Trophoblast cell (in vitro differentiated cells and primary cell): ENCODE measurements around the gene APMAP.

Experiments
- DNase-seq, 2 donors: peaks; one replicate each; pipeline ENCODE4 v3.0.0-alpha.2; 2016
- H2AFZ ChIP-seq: 2 replicates; pipeline ENCODE4 v1.6.1; 2013; ENCODE audit warnings: low read length, moderate library complexity, mild to moderate bottlenecking; ENCODE audit not compliant: insufficient read depth, poor library complexity
- H2AK5ac ChIP-seq: 2 replicates; pipeline ENCODE4 v1.6.1; 2013; ENCODE audit warnings: mild to moderate bottlenecking, low read length
- H2BK120ac ChIP-seq: 2 replicates; pipeline ENCODE4 v1.6.1; 2013; ENCODE audit warnings: low read length, mild to moderate bottlenecking, moderate library complexity; ENCODE audit not compliant: insufficient read depth, poor library complexity
- H2BK12ac ChIP-seq: 2 replicates; pipeline ENCODE4 v1.6.1; 2013; ENCODE audit warnings: mild to moderate bottlenecking, low read length, moderate library complexity
- H2BK5ac ChIP-seq: 2 replicates; pipeline ENCODE4 v1.6.1; 2013; ENCODE audit warnings: low read length, low read depth, moderate library complexity, mild to moderate bottlenecking; ENCODE audit not compliant: poor library complexity
- H3K14ac ChIP-seq: 2 replicates; pipeline ENCODE4 v1.6.1; 2013; ENCODE audit warnings: mild to moderate bottlenecking, low read length
- H3K18ac ChIP-seq: 2 replicates; pipeline ENCODE4 v1.6.1; 2013; ENCODE audit warnings: mild to moderate bottlenecking, low read length
- H3K23ac ChIP-seq: 2 replicates; pipeline ENCODE4 v1.6.1; 2013; ENCODE audit warnings: low read length
- H3K27ac ChIP-seq: 2 replicates; pipeline ENCODE4 v1.5.1; 2013; ENCODE audit warnings: low read depth, mild to moderate bottlenecking, inconsistent platforms, low read length, moderate library complexity
- H3K27me3 ChIP-seq: 2 replicates; pipeline ENCODE4 v1.6.1; 2013; ENCODE audit warnings: inconsistent platforms, mild to moderate bottlenecking, low read length, moderate library complexity; ENCODE audit not compliant: insufficient read depth
- H3K36me3 ChIP-seq, 2 experiments: 1 replicate in 1 of 2; 2 replicates in 1 of 2; pipeline ENCODE4 v1.6.1; 2013; ENCODE audit warnings: low read length in 2 of 2, mild to moderate bottlenecking in 2 of 2, moderate library complexity in 1 of 2; ENCODE audit not compliant: insufficient read depth in 2 of 2, control insufficient read depth in 1 of 2
- H3K4ac ChIP-seq: 2 replicates; pipeline ENCODE4 v1.6.1; 2013; ENCODE audit warnings: low read depth, mild to moderate bottlenecking, low read length, moderate library complexity
- H3K4me1 ChIP-seq, 2 experiments: 1 replicate in 1 of 2; 2 replicates in 1 of 2; pipeline ENCODE4 v1.6.1; 2013; ENCODE audit warnings: low read length in 2 of 2, mild to moderate bottlenecking in 2 of 2, moderate library complexity in 1 of 2; ENCODE audit not compliant: insufficient read depth in 2 of 2, control insufficient read depth in 1 of 2
- H3K4me2 ChIP-seq: 2 replicates; pipeline ENCODE4 v1.6.1; 2013; ENCODE audit warnings: inconsistent platforms, mild to moderate bottlenecking, low read length, moderate library complexity
- H3K4me3 ChIP-seq: 2 replicates; pipeline ENCODE4 v1.5.1; 2013; ENCODE audit warnings: mild to moderate bottlenecking, low read depth, low read length, inconsistent platforms
- H3K79me1 ChIP-seq: one replicate; pipeline ENCODE4 v1.6.1; 2013; ENCODE audit warnings: low read length
- H3K79me2 ChIP-seq: 2 replicates; pipeline ENCODE4 v1.6.1; 2013; ENCODE audit warnings: low read length, mild to moderate bottlenecking; ENCODE audit not compliant: control insufficient read depth, insufficient read depth, poor library complexity
- H3K9ac ChIP-seq: 2 replicates; pipeline ENCODE4 v1.6.1; 2013; ENCODE audit warnings: mild to moderate bottlenecking, low read length
- H3K9me3 ChIP-seq: 2 replicates; pipeline ENCODE4 v1.6.1; 2013; ENCODE audit warnings: low read depth, mild to moderate bottlenecking, control low read depth, inconsistent platforms, low read length; ENCODE audit not compliant: insufficient read depth
- H4K12ac ChIP-seq: 2 replicates; pipeline ENCODE4 v1.6.1; 2013; ENCODE audit warnings: low read depth, mild to moderate bottlenecking, low read length, moderate library complexity
- H4K8ac ChIP-seq: 2 replicates; pipeline ENCODE4 v1.6.1; 2013; ENCODE audit warnings: low read depth, mild to moderate bottlenecking, low read length, moderate library complexity
- H4K91ac ChIP-seq: one replicate; pipeline ENCODE4 v1.6.1; 2013; ENCODE audit warnings: low read depth, mild to moderate bottlenecking, low read length, moderate library complexity
- WGBS: extraction: QIAGEN DNeasy Blood & Tissue Kit; methylation state at CpG from one replicate; pipeline ENCODE4 v1.1.7; 2013; ENCODE audit warnings: missing lambda C conversion rate; ENCODE audit not compliant: insufficient read length, insufficient coverage; ENCODE audit errors: extremely low coverage; 5-methylcytosine and 5-hydroxymethylcytosine counted together

Gene APMAP

GRCh38 chr20:24958506-24959385 is 33.8 kb downstream of the APMAP start:
- Histone ChIP-seq H4K8ac (no peak overlapping the region), H2AK5ac (no peak overlapping the region), H3K4me2 (no peak overlapping the region), H4K91ac (no peak overlapping the region), H3K27ac (no peak overlapping the region), H3K9me3 (peaks cover 2% of the 10 kb centered on the region), H3K18ac (no peak overlapping the region), H3K14ac (no peak overlapping the region), H2BK12ac (no peak overlapping the region), H2BK5ac (no peak overlapping the region), H3K79me1 (no peaks in the 10 kb centered on the region), H3K79me2 (no peaks in the 10 kb centered on the region), H3K4me1 (no peaks in the 10 kb centered on the region), H2AFZ (no peak overlapping the region), H3K9ac (no peak overlapping the region), H3K36me3 (peaks cover 19 to 27% of the 10 kb centered on the region in 2 experiments), H4K12ac (no peak overlapping the region), H3K4me3 (no peak overlapping the region), H2BK120ac (no peak overlapping the region), H3K23ac (no peak overlapping the region), H3K4ac (no peak overlapping the region), H3K27me3 (no peaks in the 10 kb centered on the region)
- DNase-seq: no peak
- WGBS: no CpG with 5 or more reads among the region's 20 CpGs

DNA sequence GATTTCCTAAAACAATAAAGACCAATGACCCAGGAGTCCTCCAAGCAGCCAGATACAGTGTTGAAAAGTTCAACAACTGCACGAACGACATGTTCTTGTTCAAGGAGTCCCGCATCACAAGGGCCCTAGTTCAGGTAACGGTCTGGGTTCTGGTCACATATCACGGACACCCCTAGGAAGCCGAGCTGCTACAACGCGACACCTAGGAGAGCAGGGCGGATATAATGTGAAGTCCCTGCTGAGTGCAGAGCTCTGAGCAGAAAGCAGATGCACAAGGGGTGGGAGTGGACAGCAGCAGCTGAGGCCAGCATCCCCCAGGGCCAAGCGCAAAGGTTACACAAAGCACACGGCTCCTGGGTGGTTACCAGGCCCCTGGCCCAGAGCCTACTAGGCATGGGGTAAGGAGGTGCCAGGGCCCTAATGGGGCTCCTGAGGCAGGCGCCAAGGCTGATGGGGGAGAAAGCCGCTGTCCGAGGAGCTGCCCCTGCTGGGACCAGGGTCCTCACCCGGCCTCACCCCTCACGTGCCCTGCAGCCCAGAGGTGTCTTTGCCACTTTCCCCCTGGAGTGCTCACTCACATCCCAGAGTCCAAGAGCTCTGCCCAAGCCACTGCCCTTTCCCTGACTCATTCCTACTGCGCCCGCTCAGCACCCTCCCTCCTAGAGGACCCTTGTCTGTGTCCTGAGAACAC is 35.1 kb downstream of the APMAP start:
- no peak overlapping the region for H4K8ac ChIP-seq
- no peak overlapping the region for H3K14ac ChIP-seq
- no peak overlapping the region for H2BK120ac ChIP-seq
- no peak overlapping the region for H3K9ac ChIP-seq
- H2BK12ac ChIP-seq: no peak overlapping the region
- no peak overlapping the region for H3K23ac ChIP-seq
- no peak overlapping the region for H3K4me3 ChIP-seq
- H3K27me3 ChIP-seq: no peaks in the 10 kb centered on the region
- H3K9me3 ChIP-seq: peaks cover 2% of the 10 kb centered on the region
- H2AFZ ChIP-seq: no peak overlapping the region
- H3K18ac ChIP-seq: no peak overlapping the region
- H2BK5ac ChIP-seq: no peak overlapping the region
- no peak overlapping the region for H3K27ac ChIP-seq
- no peaks in the 10 kb centered on the region for H3K79me1 ChIP-seq
- no peak overlapping the region for H3K4me2 ChIP-seq
- no peaks in the 10 kb centered on the region for H3K79me2 ChIP-seq
- H2AK5ac ChIP-seq: no peak overlapping the region
- DNase-seq: no peak
- no peak overlapping the region for H4K91ac ChIP-seq
- peaks cover 14 to 18% of the 10 kb centered on the region in 2 experiments for H3K36me3 ChIP-seq
- H3K4ac ChIP-seq: no peak overlapping the region
- no CpG with 5 or more reads among the region's 18 CpGs for WGBS
- H3K4me1 ChIP-seq: no peaks in the 10 kb centered on the region
- no peak overlapping the region for H4K12ac ChIP-seq

DNA sequence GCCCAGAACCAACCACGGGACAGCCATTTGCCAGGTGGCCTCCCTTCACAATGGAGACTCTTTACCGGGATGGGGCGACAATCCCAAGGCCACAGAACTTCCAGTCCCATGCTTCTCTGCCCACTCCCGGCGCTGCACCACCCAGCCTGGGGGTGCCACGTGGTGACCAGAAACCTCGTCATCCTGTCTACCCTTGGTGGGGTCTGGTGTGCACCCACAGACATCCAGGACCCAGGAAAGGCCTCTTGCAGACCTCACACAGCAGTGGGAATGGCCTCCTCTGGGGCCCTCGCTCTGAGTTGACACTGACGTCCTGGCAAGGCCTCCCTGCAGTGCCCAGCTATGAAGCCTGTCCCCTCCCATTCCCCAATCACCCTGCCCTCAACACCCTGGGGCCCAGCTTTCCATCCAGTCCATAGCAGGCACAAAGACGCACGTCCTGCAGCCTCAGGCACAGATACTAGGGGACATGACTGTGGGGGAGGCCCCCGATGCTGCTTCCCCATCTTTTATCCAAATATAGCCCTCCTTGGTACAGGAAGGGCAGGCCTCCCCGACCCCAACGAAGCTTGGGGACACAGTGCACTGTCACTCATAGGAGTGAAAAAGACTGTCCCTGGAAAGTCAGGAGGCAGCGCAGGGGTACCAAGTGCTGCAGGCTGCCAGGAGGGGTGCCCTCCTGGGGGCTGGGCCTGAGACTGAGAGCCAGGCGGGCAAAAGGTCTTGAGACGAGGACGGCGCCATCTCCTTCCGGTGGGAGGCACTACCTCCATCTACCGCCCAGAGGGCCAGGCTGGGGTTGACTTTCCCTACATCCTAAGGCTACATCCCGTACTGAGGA is 36.3 kb downstream of the APMAP start:
- H3K14ac ChIP-seq: no peak overlapping the region
- no peak overlapping the region for H3K4me3 ChIP-seq
- H4K8ac ChIP-seq: no peak overlapping the region
- H3K4me2 ChIP-seq: no peak overlapping the region
- H4K91ac ChIP-seq: no peak overlapping the region
- H3K79me1 ChIP-seq: no peaks in the 10 kb centered on the region
- H3K79me2 ChIP-seq: no peaks in the 10 kb centered on the region
- no peaks in the 10 kb centered on the region for H3K27me3 ChIP-seq
- H2AK5ac ChIP-seq: no peak overlapping the region
- peaks cover 2% of the 10 kb centered on the region for H3K9me3 ChIP-seq
- no peak overlapping the region for H3K18ac ChIP-seq
- H3K4ac ChIP-seq: no peak overlapping the region
- no peak overlapping the region for H3K27ac ChIP-seq
- H3K4me1 ChIP-seq: no peaks in the 10 kb centered on the region
- H2AFZ ChIP-seq: no peak overlapping the region
- H2BK12ac ChIP-seq: no peak overlapping the region
- no peak overlapping the region for H2BK5ac ChIP-seq
- no CpG with 5 or more reads among the region's 22 CpGs for WGBS
- DNase-seq: no peak
- no peak overlapping the region for H2BK120ac ChIP-seq
- no peak overlapping the region for H3K9ac ChIP-seq
- peaks cover 9 to 16% of the 10 kb centered on the region in 2 experiments for H3K36me3 ChIP-seq
- no peak overlapping the region for H3K23ac ChIP-seq
- no peak overlapping the region for H4K12ac ChIP-seq

GRCh38 chr20:24955045-24955444 is 37.5 kb downstream of the APMAP start:
- Histone ChIP-seq H2BK12ac (no peak overlapping the region), H3K18ac (no peak overlapping the region), H2BK5ac (no peak overlapping the region), H4K12ac (no peak overlapping the region), H2AK5ac (no peak overlapping the region), H3K23ac (no peak overlapping the region), H4K91ac (no peak overlapping the region), H3K14ac (no peak overlapping the region), H3K79me2 (no peaks in the 10 kb centered on the region), H2BK120ac (no peak overlapping the region), H3K9ac (no peak overlapping the region), H3K36me3 (peaks cover 4 to 10% of the 10 kb centered on the region in 2 experiments), H3K79me1 (no peaks in the 10 kb centered on the region), H2AFZ (no peak overlapping the region), H3K9me3 (peaks cover 2% of the 10 kb centered on the region), H3K4me1 (peaks cover 4 to 5% of the 10 kb centered on the region in 2 experiments), H3K27me3 (no peaks in the 10 kb centered on the region), H3K4ac (no peak overlapping the region), H3K4me2 (no peak overlapping the region), H3K27ac (no peak overlapping the region), H4K8ac (no peak overlapping the region), H3K4me3 (no peak overlapping the region)
- DNase-seq: no peak
- no CpG with 5 or more reads among the region's 3 CpGs for WGBS
